GM19193 (cell line): ENCODE measurements around the gene HPS1.

Source experiments
- POLR2A ChIP-seq: IDR thresholded peaks from 4 replicates; pipeline ENCODE4 v1.6.1; 2011; ENCODE audit not compliant: insufficient read depth, insufficient read length; ENCODE audit errors: extremely low read depth

HPS1 gene

GRCh38 chr10:98446661-98447221 is at the start of gene HPS1:
TSS of gene HPS1 (minus strand) at chr10:98446935. CDS start at chr10:98443240, 3,695 bp downstream.
- peak; percentile 92 for TF ChIP-seq POLR2A

- no peak for TF ChIP-seq POLR2A
Measured at GRCh38 chr10:98492763-98493162, 46.0 kb upstream of the HPS1 start.

DNA sequence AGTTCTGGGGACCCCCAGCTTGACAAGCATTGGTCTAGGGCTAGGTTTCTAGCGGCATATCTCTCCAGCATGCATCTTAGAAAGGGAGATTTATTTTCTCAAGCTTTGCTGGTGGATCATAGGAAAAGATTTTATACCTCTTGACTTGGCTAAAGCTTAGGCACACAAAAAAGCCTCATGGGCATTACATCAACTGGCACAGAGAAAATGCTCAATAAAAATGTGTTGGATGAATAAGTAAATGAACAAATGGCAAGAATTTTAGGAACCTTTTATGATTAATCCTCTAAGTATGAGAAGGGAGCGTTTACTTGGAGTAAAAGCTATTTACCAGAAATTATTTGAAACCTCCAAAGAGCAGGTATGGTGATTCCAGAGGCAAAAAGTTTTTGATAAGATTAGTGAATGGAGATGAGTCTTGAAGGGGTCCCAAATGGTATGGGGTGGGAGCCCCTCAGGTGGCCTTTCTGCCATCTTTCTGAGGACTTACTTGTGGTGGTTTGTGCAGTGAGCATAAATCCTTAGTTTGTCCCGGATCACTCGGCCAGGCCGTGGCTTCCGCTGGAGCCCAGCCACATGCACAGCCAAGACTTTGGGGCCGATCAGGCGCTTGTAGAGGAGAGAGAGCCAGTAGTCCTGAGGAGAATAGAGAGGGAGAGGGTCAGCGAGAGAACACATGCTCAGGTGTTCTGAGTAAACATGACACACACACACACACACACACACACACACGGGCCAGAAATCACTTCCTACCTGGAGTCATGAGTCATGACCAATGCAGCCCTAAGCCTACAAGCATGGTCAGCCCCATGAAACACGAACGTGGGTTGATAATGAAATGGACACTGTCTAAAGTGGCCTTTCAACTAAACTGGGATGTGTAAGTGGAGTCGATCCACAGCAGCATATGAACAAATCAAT is 43.1 kb upstream of the HPS1 start:
- TF ChIP-seq POLR2A = no peak

- no peak for TF ChIP-seq POLR2A
Measured at GRCh38 chr10:98488669-98489430, 42.1 kb upstream of the HPS1 start.

DNA sequence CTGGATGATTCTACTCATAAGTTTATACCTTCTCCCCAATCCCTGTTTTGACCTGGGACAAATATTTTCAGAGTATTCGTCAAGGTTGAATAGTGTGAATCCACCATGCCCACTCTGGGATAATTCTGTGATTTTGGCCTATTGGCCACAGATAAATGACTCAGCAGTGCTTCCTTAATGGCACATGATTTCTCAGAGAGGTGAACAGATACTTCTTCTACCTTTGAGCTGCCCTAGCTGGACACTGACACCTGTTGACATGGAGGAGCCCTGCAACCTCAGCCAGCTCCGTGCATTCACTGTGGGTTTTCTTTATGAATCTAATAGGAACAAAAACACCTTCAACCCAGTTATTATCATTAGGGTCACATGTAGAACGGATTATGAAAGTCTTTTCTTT is 40.9 kb upstream of the HPS1 start:
- TF ChIP-seq POLR2A = no peak

DNA sequence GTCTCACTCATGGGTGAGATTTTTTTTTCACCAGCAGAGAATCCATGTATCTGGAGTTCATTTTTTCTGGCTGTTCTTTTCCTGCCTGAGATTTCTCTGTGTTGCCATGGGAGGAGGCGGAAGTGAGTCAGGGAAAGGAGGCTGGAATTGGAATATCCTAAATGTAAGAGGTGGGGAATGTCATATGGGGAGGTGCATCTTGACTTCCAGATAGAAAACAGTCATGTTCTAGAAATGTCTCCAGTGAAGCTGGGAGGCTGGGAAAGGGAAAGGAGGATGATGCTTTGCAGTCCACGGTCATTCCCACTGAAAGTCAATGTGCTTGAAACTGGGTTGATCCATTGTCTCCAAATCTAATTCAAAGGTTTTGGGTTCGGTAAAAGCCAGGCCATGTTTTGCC is 39.7 kb upstream of the HPS1 start:
- TF ChIP-seq POLR2A = no peak

DNA sequence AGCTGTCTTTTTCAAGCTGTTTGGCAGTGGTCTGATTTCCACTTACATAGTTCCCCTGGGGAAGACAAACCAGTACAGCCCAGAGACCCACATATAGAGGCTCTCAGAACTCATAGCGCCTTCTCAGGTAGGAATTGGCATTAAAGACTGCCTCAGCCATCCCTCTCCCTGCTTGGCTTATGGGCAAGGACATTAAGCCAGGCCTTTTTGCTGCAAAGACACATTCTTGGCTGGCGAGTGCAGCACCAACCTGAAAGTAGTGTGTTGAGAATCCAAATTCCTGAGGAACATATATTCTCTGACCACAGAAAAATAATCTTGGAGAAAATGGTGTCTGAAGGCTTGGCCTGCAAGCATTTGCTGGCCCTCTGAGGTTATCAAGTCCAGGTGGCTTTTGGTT is 39.2 kb upstream of the HPS1 start:
- no peak for TF ChIP-seq POLR2A

GRCh38 chr10:98483658-98484057 is 36.9 kb upstream of the HPS1 start:
- TF ChIP-seq POLR2A = no peak

DNA sequence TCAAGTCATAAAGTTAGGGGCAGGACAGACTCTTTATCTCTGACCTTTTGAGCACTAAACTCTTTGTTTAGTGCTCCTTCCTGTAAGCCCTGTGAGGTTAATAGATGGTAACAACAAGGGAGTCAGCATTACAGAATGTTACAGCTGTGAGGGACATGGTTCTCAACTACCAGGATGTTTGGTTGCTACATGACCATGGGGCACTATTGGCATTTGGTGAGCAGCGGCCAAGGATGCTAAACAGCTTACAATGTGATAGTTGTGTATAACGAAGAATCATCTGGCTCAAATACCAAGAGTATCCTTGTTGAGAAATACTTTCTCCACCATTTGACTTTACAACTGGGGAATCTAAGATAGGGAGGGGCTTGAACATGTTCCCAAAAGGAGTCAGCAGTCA is 35.4 kb upstream of the HPS1 start:
- TF ChIP-seq POLR2A = no peak

GRCh38 chr10:98481404-98481945 is 34.7 kb upstream of the HPS1 start:
- no peak for TF ChIP-seq POLR2A

DNA sequence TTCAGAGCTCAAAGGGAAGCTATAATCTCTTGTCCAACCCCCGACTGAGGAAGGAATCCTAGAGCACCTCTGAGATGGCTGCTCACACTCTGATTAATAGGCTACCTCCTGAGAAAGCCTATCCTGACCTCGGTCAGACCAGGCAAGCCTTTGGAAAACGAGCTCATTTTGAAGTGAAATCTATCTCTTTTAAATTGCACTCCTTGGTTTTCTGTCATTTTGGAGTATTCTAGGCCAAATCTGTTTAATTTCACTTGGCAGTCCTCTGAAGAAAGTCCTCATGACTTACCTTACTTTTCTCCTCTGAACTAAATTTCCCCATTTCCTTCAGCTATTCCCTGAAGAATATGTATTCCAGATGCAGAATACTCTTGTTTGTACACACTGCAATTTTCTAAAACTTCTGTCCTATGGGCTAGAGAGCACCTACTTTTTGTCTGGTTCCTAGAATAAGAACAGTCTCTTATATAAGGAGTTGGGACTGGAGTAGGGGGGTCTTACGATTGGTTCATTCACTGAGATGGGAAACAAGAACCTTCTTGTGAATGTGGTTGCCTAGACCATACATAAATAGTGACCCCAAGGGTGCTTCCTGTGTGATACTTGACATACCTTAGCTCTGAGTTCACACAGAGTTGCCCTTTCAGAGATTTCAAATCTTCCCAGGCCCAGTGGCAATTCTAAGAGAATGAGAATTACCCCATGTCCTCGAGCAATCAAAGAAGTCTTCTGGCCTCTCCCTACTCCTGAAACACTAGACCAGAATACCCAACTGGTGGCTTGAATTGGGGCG is 31.9 kb upstream of the HPS1 start:
- no peak for TF ChIP-seq POLR2A

DNA sequence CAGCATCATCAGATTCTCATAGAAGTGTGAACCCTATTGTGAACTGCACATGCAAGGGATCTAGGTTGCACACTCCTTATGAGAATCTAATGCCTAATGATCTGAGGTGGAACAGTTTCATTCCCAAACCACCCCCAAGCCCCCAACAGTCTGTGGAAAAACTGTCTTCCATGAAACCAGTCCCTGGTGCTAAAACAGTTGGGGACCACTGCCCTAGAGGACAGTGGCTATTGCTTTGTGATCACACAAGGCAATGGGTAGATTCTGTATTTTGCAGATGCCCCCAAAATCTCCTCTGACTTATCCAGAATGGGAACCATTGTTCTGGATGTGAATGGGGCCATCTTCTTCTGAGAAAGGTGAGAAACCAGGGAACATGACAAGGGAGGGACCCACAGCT is 31.1 kb upstream of the HPS1 start:
- TF ChIP-seq POLR2A = no peak

- no peak for TF ChIP-seq POLR2A
Measured at GRCh38 chr10:98474628-98475027, 27.9 kb upstream of the HPS1 start.

GRCh38 chr10:98472196-98472595 is 25.5 kb upstream of the HPS1 start:
- no peak for TF ChIP-seq POLR2A
